HG02852 (cell line): ENCODE data around the gene ARSG.
"Not testable (repeated sequence)": the region's sequence is repeated elsewhere in the genome, so short reads cannot be mapped to it uniquely, and the experiment has no call there.

Experiments
- ATAC-seq: cut with Tn5 transposase; IDR thresholded peaks from one replicate; pipeline ENCODE4 v1.9.1; 2021; ENCODE audit warnings: mild to moderate bottlenecking, moderate library complexity; ENCODE audit not compliant: unreplicated experiment

The ARSG gene

DNA sequence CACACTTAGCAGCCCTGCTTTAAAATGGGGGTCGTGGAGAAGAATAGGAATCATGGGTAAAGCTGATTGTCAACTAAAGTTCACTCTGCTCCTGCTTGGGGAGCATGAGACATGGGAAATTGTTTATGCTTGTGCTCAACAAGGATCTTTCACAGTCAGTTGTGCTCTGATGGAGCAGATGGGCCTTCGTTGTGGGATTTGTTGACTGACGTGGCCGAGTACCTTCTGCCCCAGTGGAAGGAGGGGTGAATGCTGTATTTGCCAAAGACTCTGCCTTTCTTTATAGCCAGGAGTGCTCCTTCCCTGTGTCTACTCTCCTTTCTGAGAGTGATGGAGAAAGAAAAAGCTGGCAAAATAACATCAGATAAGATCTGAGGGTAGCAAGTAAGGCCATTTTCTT lies 11.4 kb downstream of the ARSG start:
- no peak for ATAC-seq

DNA sequence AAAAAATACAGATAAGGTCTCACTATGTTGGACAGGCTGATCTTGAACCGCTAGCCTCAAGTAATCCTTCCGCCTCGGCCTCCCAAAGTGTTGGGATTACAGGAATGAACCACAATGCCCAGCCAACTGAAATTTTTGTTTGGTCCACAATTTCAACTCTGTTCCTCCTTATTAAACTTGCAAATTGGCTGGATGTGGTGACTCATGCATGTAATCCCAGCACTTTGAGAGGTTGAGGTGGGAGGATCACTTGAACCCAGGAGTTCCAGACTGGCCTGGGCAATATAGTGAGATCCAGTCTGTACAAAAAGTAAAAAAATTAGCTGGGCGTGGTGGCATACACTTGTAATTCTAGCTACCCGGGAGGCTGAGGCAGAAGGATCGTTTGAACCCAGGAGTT lies 13.4 kb downstream of the ARSG start:
- ATAC-seq = no peak

DNA sequence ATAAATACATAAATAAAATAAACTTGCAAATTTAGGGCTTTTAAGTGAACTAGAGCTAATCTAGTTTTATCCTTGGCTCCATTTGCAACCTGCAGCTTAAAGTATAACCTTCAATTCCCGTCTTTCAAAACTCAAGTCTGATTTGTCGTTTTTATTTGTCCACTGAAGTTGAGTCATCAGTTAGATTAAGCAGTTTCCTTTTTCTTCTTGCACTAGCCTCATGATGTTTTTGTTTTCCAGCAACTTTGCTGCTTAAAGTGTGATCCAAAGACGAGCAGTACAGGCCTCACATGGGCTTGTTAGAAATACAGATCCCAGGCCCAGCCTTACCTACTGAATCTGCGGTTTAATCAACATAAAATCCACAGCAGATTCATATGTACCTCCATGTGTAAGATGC lies 13.8 kb downstream of the ARSG start:
- ATAC-seq = no peak

DNA sequence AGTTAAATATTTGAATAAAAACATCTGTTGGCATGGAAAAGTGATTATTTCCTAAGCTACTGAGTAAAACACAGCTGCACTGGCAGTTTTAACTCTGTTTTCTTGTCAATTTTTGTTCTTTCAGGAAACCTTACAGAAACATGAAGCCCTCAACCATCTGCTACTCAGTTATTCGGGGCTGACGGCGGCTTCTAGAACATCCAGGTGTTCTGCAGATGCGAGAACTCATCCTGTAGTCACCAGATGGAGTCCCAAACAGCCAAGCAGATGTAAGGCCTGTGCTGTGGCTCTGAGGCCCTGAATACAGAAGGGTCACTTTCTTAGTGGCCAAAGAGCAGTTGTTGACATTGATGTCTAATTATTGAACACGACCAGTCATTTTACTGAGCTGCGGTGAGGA lies 15.5 kb downstream of the ARSG start:
- no peak for ATAC-seq

DNA sequence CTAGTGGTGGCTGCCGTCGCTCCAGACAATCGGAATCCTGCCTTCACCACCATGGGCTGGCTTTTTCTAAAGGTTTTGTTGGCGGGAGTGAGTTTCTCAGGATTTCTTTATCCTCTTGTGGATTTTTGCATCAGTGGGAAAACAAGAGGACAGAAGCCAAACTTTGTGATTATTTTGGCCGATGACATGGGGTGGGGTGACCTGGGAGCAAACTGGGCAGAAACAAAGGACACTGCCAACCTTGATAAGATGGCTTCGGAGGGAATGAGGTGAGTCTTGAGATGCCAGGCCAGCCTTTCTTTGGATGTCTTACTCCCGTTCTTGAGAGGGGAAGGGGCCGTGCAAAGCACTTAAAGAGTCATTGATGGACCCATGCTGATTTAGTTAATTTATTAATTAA lies 16.1 kb downstream of the ARSG start:
- no peak for ATAC-seq

DNA sequence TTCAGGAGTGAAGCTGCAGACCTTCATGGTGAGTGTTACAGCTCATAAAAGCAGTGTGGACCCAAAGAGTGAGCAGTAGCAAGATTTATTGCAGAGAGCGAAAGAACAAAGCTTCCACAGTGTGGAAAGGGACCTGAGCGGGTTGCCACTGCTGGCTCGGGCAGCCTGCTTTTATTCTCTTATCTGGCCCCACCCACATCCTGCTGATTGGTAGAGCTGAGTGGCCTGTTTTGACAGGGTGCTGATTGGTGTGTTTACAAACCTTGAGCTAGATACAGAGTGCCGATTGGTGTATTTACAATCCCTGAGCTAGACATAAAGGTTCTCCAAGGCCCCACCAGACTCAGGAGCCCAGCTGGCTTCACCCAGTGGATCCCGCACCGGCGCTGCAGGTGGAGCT lies 17.2 kb downstream of the ARSG start:
- ATAC-seq = not testable (repeated sequence)

DNA sequence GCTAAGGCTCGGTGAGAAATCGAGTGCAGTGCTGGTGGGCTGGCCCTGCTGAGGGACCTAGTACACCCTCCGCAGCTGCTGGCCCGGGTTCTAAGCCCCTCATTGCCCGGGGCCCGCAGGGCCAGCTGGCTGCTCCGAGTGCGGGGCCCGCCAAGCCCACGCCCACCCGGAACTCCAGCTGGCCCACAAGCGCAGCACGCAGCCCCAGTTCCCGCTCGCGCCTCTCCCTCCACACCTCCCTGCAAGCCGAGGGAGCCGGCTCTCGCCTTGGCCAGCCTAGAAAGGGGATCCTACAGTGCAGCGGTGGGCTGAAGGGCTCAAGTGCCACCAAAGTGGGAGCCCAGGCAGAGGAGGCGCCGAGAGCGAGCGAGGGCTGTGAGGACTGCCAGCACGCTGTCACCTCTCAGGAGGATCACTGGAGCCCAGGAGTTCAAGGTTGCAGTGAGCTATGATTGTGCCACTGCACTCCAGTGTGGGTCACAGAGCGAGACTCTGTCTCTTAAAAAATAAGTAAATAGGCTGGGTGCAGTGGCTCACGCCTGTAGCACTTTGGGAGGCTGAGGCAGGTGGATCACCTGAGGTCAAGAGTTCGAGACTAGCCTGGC lies 17.9 kb downstream of the ARSG start:
- ATAC-seq = not testable (repeated sequence)

DNA sequence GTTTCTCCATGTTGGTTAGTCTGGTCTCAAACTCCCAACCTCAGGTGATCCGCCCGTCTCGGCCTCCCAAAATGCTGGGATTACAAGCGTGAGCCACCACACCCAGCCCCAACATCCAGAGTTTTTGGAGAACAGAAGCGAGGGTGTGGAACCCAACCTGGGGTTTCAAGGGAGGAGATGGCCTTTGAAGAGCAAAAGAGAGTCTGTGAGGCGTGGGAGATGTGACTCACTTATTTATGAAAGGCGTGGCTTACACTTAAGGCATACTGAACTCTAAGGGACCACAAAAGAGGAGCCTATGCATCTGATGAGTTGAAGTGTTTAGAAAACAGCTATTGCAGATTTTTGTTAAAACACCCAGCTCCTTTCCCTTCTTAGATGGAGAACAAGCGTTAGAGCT lies 18.9 kb downstream of the ARSG start:
- ATAC-seq = no peak

DNA sequence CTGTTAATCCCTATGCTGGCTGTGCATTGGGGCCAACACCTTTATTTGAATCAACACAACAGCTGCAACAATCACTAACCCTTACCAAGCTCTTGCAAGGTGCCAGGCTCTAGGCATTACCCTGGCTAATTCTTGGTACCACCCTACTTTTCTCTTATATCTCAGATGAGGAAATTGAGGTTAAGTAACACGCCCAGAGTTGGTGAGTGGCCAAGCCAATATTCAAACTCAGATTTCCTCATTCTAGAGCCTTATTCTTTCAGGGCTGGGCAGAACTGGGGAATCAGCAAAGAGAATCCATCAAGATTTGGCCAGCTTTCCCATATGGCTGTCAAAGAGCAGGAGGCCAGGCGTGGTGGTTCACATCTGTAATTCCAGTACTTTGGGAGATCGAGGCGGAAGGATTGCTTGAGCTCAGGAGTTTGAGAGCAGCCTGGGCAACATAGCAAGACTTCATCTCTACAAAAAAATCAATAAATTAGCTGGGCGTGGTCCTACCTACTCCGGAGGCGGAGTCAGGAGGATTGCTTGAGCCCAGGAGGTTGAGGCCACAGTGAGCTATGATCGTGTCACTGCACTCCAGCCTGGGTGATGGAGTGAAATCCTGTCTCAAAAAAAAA lies 23.7 kb downstream of the ARSG start:
- no peak for ATAC-seq

DNA sequence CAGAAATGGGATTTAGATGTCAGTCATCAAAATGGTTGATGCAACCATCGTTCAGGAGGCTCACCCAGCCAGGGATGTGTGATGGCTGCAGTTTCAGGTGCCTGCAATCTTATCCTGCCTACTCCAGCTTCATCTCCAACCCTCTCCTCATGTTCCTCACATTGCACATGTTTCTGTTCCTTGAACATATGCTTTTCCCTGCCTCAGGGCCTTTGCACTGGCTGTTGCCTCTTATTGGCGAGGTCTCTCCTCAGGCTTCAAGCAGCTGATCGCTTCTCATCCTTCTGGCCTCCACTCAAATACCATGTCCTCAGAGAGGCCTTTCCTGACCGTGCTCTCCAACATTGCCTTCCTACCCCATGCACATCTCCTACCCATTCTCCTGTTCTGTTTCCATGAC lies 24.6 kb downstream of the ARSG start:
- ATAC-seq = no peak

DNA sequence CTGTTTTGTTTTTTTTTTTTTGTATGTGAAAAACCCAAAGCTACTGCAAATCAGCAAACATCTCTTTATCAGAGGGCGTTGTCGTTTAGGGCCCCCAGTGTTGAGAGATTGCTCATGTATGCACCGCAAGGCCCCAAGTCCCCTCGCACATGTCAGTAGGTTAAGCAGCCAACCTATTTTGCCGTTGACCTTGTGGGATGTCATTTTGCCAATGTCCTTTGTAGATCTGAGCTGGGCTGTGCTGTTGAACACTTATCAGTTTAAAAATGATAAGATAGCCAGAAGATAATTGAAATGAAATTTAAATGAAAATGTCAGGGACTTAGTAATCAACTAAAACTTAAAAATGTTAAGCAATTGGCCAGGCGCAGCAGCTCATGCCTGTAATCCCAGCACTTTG lies 26.2 kb downstream of the ARSG start:
- ATAC-seq = no peak

DNA sequence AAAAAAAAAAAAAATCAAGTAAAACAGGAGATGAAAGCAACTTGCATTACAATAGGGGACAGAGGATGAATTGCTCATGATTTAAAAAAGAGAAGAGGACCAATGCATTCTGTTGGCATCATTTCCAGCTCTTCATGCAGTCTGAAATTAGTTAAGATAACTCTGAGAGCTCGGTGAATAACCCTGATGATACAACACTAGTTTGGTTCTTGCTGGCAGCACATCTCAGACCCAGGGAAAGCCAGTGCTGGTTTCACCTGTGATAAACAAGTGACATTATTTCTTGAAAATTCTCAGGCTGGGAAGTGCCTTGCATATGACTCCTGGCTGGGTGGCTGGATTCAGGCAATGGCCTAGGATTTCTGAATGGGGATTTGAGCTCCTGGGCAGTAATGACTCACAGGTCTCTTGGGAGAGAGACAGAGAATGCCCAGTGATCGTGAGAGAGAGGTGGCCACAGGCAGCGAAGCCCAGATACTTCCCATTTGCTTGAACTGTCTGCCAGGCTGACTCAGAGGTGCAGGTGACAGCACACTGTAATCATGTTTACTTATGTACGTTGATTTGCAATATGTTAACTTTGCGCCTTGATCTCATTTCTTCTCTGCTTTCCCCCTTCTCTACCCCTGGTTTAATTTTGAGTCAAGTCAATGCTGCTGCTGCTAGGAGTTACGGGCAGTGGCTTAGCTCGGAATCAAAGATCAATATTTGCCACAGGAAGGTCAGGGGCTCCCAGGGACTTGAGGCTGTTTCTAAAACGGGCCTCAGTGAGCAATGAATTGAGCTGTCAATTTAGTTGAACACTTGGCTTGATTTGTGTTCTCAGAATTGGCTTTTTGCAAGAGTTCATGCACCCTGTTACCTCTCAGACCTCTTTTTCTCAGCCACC lies 27.1 kb downstream of the ARSG start:
- no peak for ATAC-seq

DNA sequence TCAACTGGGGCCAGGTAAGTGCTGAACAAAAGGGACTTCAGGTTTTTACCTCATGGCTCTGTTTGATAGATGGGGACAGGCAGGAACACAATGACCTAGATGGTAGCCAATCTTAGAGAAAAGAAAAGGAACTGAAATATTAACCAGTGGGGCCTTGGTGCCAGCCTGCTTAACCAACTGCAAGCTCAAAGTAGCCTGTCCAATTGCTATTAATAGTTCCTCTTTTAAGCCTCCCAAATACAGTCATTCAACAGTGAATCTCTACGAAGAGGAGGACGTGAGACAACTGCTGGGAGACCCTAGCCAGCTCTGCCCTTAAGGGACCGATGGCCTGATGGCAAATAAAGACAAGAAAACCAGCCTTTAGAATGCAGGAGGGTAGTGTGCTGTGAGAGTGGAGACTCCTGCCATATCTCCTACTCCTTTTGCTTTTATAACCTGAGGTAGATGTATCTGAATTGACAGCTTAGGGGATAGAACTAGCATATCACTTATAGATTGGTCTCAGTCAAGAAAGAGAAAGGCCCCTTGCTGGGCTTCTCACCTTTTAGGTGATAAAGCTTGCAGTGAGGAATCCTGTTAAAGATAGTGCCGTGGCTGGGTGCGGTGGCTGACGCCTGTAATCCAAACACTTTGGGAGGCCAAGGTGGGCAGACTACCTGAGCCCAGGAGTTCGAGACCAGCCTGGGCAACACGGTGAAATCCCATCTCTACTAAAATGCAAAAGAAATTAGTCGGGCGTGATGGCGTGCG lies 28.3 kb downstream of the ARSG start:
- no peak for ATAC-seq

DNA sequence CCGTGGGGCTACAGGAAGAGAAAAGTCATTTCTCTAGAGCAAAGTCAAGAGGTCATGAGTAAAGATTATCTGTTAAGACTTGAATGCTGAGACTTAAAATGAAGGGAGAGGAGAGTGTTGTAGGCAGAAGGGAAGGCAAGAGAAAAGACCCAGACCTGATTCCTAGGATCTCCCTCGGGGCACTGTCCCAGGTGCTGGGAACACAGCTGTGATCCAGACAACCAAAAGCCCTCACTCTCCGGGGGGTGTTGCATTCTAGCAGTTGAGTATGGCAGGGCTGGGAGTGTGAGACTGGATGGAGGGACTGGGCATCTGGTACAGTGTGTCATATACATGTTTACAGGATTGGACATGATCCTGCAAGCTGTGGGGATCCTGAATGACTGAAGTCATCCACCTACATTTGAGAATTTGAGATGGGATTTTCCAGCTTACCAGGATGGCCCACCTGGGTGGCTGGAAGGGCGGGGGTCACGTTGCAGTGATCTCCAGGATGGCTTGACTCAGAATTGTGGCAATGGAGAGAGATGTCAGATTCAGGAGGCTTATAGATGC lies 29.1 kb downstream of the ARSG start:
- no peak for ATAC-seq

DNA sequence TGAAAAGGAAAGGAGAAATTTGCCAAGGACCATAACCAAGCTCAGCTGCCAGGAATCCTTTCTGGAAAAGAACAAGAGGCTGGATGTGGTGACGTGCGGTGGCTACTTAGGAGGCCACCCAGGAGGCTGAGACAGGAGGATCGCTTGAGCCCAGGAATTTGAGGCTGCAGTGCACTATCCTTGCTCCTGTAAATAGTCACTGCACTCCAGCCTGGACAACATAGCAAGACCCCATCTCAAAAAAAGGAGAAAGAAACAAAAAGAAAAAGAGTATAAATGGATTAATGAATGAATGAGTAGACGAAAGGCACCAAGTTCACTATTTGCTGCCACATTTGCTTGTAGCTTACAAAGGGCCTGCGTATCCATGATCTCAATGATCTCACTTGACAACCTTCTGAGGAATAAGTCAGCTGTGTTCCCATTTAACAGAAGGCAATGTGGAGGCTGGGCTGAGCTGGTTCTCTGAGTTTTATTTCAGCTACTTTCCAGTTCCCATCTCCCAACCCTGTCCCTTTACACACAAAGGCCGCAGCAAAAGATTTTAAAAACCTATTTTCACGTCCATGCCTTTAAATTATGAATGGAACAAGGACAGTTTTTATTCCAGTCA lies 29.8 kb downstream of the ARSG start:
- ATAC-seq = no peak

DNA sequence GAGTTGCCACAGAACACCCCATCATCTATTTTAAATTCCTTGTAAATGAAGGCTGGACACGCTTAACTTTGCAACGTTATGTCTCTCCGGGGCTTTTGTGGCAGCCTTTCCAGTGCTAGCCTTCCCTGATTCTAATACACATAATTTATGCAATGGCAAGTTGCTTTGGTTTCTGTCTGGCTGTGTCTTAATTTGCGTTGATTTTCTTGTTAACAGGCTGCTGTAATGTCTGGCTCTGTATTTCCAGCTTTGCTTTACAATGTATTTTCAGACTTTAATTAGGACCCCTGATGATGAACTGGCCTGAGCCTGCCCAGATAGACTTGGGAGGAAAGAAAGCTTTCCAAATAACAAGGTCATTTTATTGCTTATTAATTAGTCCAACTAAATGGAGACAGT lies 30.3 kb downstream of the ARSG start:
- ATAC-seq = no peak

DNA sequence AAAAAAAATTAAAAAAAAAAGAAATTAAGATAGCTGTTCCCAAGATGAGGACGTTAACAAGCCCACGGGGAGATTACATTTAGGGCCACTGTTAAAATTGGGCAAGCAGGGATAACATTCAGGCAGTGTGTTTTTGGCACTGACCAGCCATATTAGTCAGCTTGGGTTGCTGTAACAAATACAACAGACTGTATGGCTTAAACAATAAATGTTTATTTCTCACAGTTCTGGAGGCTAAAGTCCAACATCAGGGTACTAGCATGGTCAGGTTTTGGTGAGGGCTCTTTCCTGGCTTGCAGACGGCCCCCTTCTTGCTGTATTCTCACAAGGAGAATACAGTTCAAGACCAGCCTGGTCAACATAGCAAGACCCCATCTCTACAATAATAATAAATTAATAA lies 31.3 kb downstream of the ARSG start:
- no peak for ATAC-seq

DNA sequence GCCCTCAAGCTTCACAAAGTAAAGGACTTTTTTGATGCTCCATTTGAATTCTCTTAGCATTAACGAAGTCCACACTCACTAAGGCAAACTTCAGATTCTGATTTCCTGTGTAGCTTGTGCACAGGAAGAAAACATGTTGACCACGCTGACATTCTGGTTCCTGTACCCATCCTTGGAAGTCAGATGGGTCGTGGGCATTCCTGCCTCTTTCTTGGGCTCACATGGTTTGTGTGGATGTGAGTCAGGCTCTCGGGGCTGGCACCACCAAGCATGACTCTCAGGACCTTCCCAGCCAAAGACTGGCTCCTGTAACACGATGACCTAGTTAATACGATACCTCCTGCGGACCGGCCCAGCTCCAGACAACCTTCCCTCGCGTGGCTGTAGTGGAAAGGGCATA lies 32.8 kb downstream of the ARSG start:
- ATAC-seq = no peak

DNA sequence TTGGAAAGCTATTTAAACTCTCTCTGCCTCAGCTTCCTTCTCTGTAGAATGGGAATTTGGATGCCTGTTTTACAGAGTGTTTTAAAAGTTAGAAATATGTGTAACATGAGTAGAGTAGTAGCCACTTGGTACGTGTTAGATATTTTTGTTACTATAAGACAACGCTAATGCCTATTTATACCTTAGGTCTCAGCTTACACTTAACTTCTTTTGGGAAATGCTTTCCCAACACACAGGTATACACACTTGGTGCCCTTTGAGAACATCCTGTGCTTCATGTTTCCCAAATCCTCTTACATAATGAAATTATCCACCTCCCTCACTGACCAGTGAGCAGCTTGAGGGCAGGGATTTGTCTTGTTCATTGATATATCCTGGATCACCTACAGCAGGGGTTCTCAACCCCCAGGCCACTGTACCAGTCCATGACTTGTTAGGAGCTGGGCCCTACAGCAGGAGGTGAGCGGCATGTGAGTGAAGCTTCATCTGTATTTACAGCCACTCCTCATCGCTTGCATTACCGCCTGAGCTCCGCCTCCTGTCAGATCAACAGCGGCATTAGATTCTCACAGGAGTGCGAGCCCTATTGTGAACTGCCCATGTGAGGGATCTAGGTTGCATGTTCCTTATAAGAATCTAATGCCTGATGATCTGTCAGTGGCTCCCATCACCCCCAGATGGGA lies 33.5 kb downstream of the ARSG start:
- no peak for ATAC-seq

DNA sequence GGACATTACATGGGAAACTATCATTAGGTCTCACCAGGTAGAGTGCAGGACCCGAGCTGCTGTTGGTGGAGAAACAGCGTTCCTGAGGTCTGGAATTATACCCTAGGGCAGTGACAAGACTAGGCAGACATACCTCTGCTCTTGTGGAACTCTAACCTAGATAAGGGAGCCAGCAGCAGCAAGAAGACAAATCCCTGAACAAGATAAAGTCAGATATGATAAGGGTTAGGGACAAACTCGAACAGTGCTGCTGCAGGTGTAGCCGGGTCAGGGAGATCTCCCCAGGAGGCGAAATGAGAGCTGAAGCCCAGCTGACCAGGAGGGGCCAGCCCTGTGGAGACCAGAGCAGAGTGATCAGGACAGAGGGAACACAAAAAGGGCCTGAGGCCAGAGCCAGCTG lies 34.7 kb downstream of the ARSG start:
- no peak for ATAC-seq
